Gastroesophageal sphincter (tissue), 3 donors: Measurements from ENCODE around the gene OXNAD1.

ENCODE experiments used
- CTCF ChIP-seq, 4 experiments: fragments of 200-600 bp in 2 of 4; fragments of 450-650 bp in 2 of 4; sonication (generic) in 1 of 4; IDR thresholded peaks; one replicate each; pipeline ENCODE4 v1.5.1; 2017 to 2019; ENCODE audit warnings: antibody characterized with exemption in 4 of 4, mild to moderate bottlenecking in 2 of 4, moderate library complexity in 2 of 4
- EP300 ChIP-seq: sonication (generic); formaldehyde crosslinking; IDR thresholded peaks from one replicate; pipeline ENCODE4 v1.6.1; 2017; ENCODE audit warnings: antibody characterized with exemption, mild to moderate bottlenecking
- POLR2AphosphoS5 ChIP-seq: sonication (generic); formaldehyde crosslinking; IDR thresholded peaks from one replicate; pipeline ENCODE4 v1.6.1; 2017; ENCODE audit warnings: antibody characterized with exemption

DNA sequence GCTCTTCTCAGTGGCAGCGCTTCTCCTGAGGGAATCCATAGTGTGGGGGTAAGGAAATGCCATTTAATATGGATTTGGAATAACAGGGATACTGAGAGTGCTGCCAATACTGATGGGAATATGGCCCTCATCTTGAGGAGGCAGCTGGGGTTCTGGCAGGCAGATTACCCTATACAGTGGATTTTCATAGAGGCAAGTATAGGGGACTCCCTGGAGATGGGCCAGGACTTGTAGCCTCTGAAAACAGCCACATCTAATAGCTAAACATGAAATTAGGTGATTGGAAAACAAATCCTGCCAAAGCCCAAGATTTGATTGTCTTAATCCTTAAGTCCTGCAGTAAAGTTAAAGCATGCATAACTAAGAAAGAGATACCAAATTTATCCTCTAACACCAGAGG lies 31.2 kb upstream of the OXNAD1 start:
- no peak for TF ChIP-seq CTCF (IDR thresholded peaks at IDR 0.05)
- no peak for TF ChIP-seq POLR2AphosphoS5
- no peak for TF ChIP-seq EP300
